ENCODE measurements around the gene GRHL3.

- no peak for TF ChIP-seq CTCF (IDR thresholded peaks at IDR 0.05)
- no peak for TF ChIP-seq POLR2A (IDR thresholded peaks at IDR 0.05)
- no peak for TF ChIP-seq POLR2AphosphoS5 (IDR thresholded peaks at IDR 0.05)
- no peak for TF ChIP-seq EP300 (IDR thresholded peaks at IDR 0.05)
Observed at GRCh38 chr1:24381256-24381655, 62.1 kb downstream of the GRHL3 start.

Measured in suprapubic skin (tissue), 4 donors.